GM18502 (cell line): ENCODE measurements around the gene CNEP1R1.
A peak's percentile ranks its signal among the peaks of the same experiment; 100 is the strongest.

Source experiments
- ATAC-seq: cut with Tn5 transposase; IDR thresholded peaks from one replicate; pipeline ENCODE4 v1.9.1; 2021; ENCODE audit warnings: mild to moderate bottlenecking; ENCODE audit not compliant: unreplicated experiment, poor library complexity

The CNEP1R1 gene

GRCh38 chr16:50058091-50058771, 33.2 kb downstream of the CNEP1R1 start:
- ATAC-seq, result no peak

- no peak for ATAC-seq
Measured at GRCh38 chr16:50059111-50059510, 34.1 kb downstream of the CNEP1R1 start.

GRCh38 chr16:50059669-50060068, 34.6 kb downstream of the CNEP1R1 start:
- no peak for ATAC-seq

- ATAC-seq, result no peak
Measured at GRCh38 chr16:50061326-50061725, 36.3 kb downstream of the CNEP1R1 start.

- no peak for ATAC-seq
Measured at GRCh38 chr16:50065241-50065623, 40.2 kb downstream of the CNEP1R1 start.

- ATAC-seq, result peak; percentile 80
Measured at GRCh38 chr16:50065624-50066481, 40.8 kb downstream of the CNEP1R1 start, which contains the start of gene HEATR3. TSS of gene HEATR3 (plus strand) at chr16:50065970. CDS start at chr16:50066132, 162 bp downstream.

GRCh38 chr16:50066482-50067289, 41.7 kb downstream of the CNEP1R1 start:
- no peak for ATAC-seq

GRCh38 chr16:50067290-50067853, 42.3 kb downstream of the CNEP1R1 start:
- peak; percentile 45 for ATAC-seq

- no peak for ATAC-seq
Measured at GRCh38 chr16:50068550-50068949, 43.5 kb downstream of the CNEP1R1 start.

- no peak for ATAC-seq
Measured at GRCh38 chr16:50069060-50069459, 44.0 kb downstream of the CNEP1R1 start.

- no peak for ATAC-seq
Measured at GRCh38 chr16:50071075-50071671, 46.1 kb downstream of the CNEP1R1 start.

- no peak for ATAC-seq
Measured at GRCh38 chr16:50072730-50073129, 47.7 kb downstream of the CNEP1R1 start.

GRCh38 chr16:50079397-50080140, 54.5 kb downstream of the CNEP1R1 start:
- no peak for ATAC-seq

GRCh38 chr16:50081428-50082018, 56.5 kb downstream of the CNEP1R1 start:
- no peak for ATAC-seq

- no peak for ATAC-seq
Measured at GRCh38 chr16:50083996-50084395, 59.0 kb downstream of the CNEP1R1 start.

GRCh38 chr16:50086176-50086575, 61.2 kb downstream of the CNEP1R1 start:
- no peak for ATAC-seq
